ENCODE measurements around the gene CERK.

DNA sequence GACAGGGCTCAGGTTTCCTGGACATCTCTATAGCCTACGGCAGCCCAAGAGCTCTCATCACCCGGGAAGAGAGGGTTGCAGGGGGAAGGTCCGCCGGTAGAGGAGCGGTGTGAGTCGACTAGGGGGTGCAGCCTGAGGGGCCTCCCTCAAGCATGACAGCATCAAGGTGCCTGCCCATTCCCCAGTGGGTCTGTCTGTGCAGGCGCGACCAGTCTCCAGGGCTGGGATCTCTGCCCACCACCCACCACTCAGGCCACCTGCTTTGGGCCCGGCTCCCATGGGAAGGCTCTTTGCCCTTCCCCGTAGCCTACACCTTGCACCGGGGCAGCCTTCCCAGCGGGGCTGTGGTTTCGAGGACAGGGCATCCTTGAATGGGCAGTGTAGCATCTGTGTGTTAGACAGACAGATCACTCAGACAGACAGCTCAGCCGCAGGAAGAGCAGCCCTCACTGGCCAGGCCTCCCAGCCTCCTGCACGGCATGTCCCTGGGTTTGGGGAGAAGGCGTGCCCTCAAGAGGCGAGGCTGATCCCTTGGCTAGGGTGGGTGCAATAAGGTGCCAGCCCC, 29.2 kb downstream of the CERK start:
- TF ChIP-seq, protein P1, sequence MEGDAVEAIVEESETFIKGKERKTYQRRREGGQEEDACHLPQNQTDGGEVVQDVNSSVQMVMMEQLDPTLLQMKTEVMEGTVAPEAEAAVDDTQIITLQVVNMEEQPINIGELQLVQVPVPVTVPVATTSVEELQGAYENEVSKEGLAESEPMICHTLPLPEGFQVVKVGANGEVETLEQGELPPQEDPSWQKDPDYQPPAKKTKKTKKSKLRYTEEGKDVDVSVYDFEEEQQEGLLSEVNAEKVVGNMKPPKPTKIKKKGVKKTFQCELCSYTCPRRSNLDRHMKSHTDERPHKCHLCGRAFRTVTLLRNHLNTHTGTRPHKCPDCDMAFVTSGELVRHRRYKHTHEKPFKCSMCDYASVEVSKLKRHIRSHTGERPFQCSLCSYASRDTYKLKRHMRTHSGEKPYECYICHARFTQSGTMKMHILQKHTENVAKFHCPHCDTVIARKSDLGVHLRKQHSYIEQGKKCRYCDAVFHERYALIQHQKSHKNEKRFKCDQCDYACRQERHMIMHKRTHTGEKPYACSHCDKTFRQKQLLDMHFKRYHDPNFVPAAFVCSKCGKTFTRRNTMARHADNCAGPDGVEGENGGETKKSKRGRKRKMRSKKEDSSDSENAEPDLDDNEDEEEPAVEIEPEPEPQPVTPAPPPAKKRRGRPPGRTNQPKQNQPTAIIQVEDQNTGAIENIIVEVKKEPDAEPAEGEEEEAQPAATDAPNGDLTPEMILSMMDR (IDR thresholded peaks at IDR 0.05; ENCODE audit: low read length): no peak
- no peak for TF ChIP-seq EZH2phosphoT487 (IDR thresholded peaks at IDR 0.05; ENCODE audit: low read length)
- no peak for TF ChIP-seq EZH2 (optimal IDR thresholded peaks at IDR 0.05; ENCODE audit: low read depth, low read length)
